GM19193 (cell line): ENCODE results near the gene GPR176.

Source experiments
- POLR2A ChIP-seq: IDR thresholded peaks from 4 replicates; pipeline ENCODE4 v1.6.1; 2011; ENCODE audit not compliant: insufficient read depth, insufficient read length; ENCODE audit errors: extremely low read depth

GPR176 gene

GRCh38 chr15:39920510-39921273 lies 626 bp upstream of the GPR176 start:
- peak; percentile 75 for TF ChIP-seq POLR2A

GRCh38 chr15:39919411-39919747 lies 687 bp downstream of the GPR176 start:
- no peak for TF ChIP-seq POLR2A

GRCh38 chr15:39918688-39919385 lies 1.2 kb downstream of the GPR176 start:
- no peak for TF ChIP-seq POLR2A

GRCh38 chr15:39914977-39915376 lies 5.1 kb downstream of the GPR176 start:
- no peak for TF ChIP-seq POLR2A

- TF ChIP-seq POLR2A = no peak
Measured at GRCh38 chr15:39909007-39909406, 11.1 kb downstream of the GPR176 start.

- no peak for TF ChIP-seq POLR2A
Measured at GRCh38 chr15:39908186-39908585, 11.9 kb downstream of the GPR176 start.

- no peak for TF ChIP-seq POLR2A
Measured at GRCh38 chr15:39907216-39907615, 12.8 kb downstream of the GPR176 start.

- TF ChIP-seq POLR2A = no peak
Measured at GRCh38 chr15:39904115-39904514, 16.0 kb downstream of the GPR176 start.

- TF ChIP-seq POLR2A = no peak
Measured at GRCh38 chr15:39898317-39898716, 21.7 kb downstream of the GPR176 start.

GRCh38 chr15:39896846-39897245 lies 23.2 kb downstream of the GPR176 start:
- no peak for TF ChIP-seq POLR2A

- no peak for TF ChIP-seq POLR2A
Measured at GRCh38 chr15:39896101-39896500, 24.0 kb downstream of the GPR176 start.

- no peak for TF ChIP-seq POLR2A
Measured at GRCh38 chr15:39892418-39892817, 27.6 kb downstream of the GPR176 start.

GRCh38 chr15:39890621-39891020 lies 29.4 kb downstream of the GPR176 start:
- TF ChIP-seq POLR2A = no peak

- no peak for TF ChIP-seq POLR2A
Measured at GRCh38 chr15:39889601-39890000, 30.5 kb downstream of the GPR176 start.

GRCh38 chr15:39888809-39889208 lies 31.3 kb downstream of the GPR176 start:
- no peak for TF ChIP-seq POLR2A

GRCh38 chr15:39888243-39888642 lies 31.8 kb downstream of the GPR176 start:
- TF ChIP-seq POLR2A = no peak
